T-cell (primary cell): Measurements from ENCODE around the gene TMA7B. TPM values are rescaled to one million over a fixed set of nuclear protein-coding genes. Genes with fewer than 3 reads are reported as not detected.

ENCODE experiments used
- ATAC-seq, 4 experiments: fragments of 200-7000 bp in 3 of 4; fragments of 150-1000 bp in 1 of 4; cut with Tn5 transposase; replicated peaks in 1 of 4; 1 replicate in 3 of 4; 2 replicates in 1 of 4; pipeline ENCODE4 v1.10.0; 2021; ENCODE audit warnings: moderate library complexity in 3 of 4, mild to moderate bottlenecking in 2 of 4, moderate number of reproducible peaks in 1 of 4
- CTCF ChIA-PET, 2 donors: fragments of 300-600 bp; sonication (Branson Sonifier 250); formaldehyde crosslinking; loops; one replicate each; lab custom pipeline; 2022; ENCODE audit warnings: antibody characterized with exemption in 2 of 2; lab: Charles Lee
- POLR2A ChIA-PET, 2 donors: fragments of 300-600 bp; sonication (Branson Sonifier 250); formaldehyde crosslinking; loops; one replicate each; lab custom pipeline; 2022; ENCODE audit warnings: antibody characterized with exemption in 2 of 2; lab: Charles Lee
- DNase-seq, 35 experiments: peaks; one replicate each; pipeline versions ENCODE4 v3.0.0 to v3.0.0-alpha.2; 2013 to 2023
- H3K27ac ChIP-seq: one replicate; pipeline ENCODE4 v1.5.1; 2013; ENCODE audit warnings: low read length
- H3K27me3 ChIP-seq, 2 experiments: replicated peaks in 1 of 2; 1 replicate in 1 of 2; 2 replicates in 1 of 2; pipeline versions ENCODE4 v1.6.1 to v1.7.0; 2013; ENCODE audit warnings: low read length in 1 of 2, mixed read lengths in 1 of 2; ENCODE audit not compliant: control insufficient read depth in 2 of 2, insufficient read depth in 2 of 2; ENCODE audit errors: extremely low read depth in 1 of 2
- H3K36me3 ChIP-seq, 2 donors: 1 replicate in 1 of 2; 2 replicates in 1 of 2; pipeline versions ENCODE4 v1.6.1 to v1.7.0; 2013; ENCODE audit warnings: low read length in 1 of 2; ENCODE audit not compliant: control insufficient read depth in 2 of 2, insufficient read depth in 1 of 2; ENCODE audit errors: extremely low read depth in 1 of 2
- H3K4me1 ChIP-seq, 2 experiments: 1 replicate in 1 of 2; 2 replicates in 1 of 2; pipeline versions ENCODE4 v1.6.1 to v1.7.0; 2013; ENCODE audit warnings: low read length in 2 of 2, mixed read lengths in 1 of 2; ENCODE audit not compliant: insufficient read depth in 2 of 2, control insufficient read depth in 1 of 2; ENCODE audit errors: extremely low read depth in 1 of 2
- H3K4me3 ChIP-seq, 2 donors: 1 replicate in 1 of 2; 2 replicates in 1 of 2; pipeline versions ENCODE4 v1.5.1 to v1.7.0; 2013; ENCODE audit warnings: mild to moderate bottlenecking in 2 of 2, low read length in 1 of 2, moderate library complexity in 1 of 2; ENCODE audit not compliant: control insufficient read depth in 1 of 2; ENCODE audit errors: extremely low read depth in 1 of 2
- H3K9me3 ChIP-seq: 2 replicates; pipeline ENCODE4 v1.7.0; 2013
- H3K27ac Mint-ChIP-seq, 2 donors: one replicate each; pipeline ENCODE4 v1.8.0; 2020 to 2021; ENCODE audit warnings: mild to moderate bottlenecking in 2 of 2, mixed read lengths in 2 of 2
- H3K27me3 Mint-ChIP-seq, 2 donors: one replicate each; pipeline ENCODE4 v1.8.0; 2021 to 2022; ENCODE audit warnings: mixed read lengths in 2 of 2
- H3K36me3 Mint-ChIP-seq: one replicate; pipeline ENCODE4 v1.8.0; 2021; ENCODE audit warnings: mixed read lengths
- H3K4me1 Mint-ChIP-seq, 3 donors: one replicate each; pipeline ENCODE4 v1.8.0; 2020 to 2022; ENCODE audit warnings: mixed read lengths in 3 of 3, mild to moderate bottlenecking in 1 of 3
- H3K4me3 Mint-ChIP-seq, 3 donors: one replicate each; pipeline ENCODE4 v1.8.0; 2020 to 2022; ENCODE audit warnings: mild to moderate bottlenecking in 3 of 3, mixed read lengths in 3 of 3, moderate library complexity in 3 of 3
- H3K9me3 Mint-ChIP-seq, 3 donors: one replicate each; pipeline ENCODE4 v1.8.0; 2020 to 2022; ENCODE audit warnings: mixed read lengths in 3 of 3
- WGBS: methylation state at CpG from one replicate; pipeline ENCODE4 v1.1.5; 2013; ENCODE audit warnings: missing lambda C conversion rate; ENCODE audit not compliant: insufficient coverage; 5-methylcytosine and 5-hydroxymethylcytosine counted together
- total RNA-seq, 35 experiments: library from RNA in 6 of 35; stranded (reverse) in 6 of 35; fragments of 120-200 nt in 1 of 35; gene quantifications; one replicate each; pipeline versions ENCODE4 v1.2.1 to v1.2.4 and lab custom pipeline; 2013 to 2026

Gene TMA7B
- total RNA-seq, 5 donors from 2014 or later (not counting 1 experiment from before 2014, with no cell fraction given) = 7.8 to 18.9 (median 9.0) TPM

DNA sequence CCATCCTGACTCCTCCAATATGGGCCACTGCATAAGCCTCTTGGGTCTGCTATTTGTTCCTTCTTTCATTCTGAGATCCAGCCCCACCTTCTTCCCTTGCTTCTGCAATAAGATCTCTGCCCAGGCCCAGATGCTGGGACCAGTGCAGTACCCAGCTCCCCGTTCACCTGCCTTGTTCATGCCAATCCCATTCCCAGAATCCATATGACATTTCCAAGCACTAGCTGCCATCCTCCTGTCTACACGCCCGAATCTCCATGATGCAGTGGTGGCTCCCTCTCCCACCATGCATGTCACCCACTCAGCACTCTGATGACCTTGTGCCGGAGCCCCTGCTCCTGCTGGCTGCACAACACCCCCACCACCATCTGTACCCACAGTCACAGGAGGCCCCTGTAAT lies 23.1 kb downstream of the TMA7B start:
- H3K9me3 ChIP-seq = no peaks in the 10 kb centered on the region
- H3K4me1 Mint-ChIP-seq = peaks cover 42 to 49% (median 43%) of the 10 kb centered on the region in 3 donors
- no peaks in the 10 kb centered on the region for H3K36me3 ChIP-seq
- no peaks in the 10 kb centered on the region for H3K27me3 ChIP-seq
- ATAC-seq (no peak), DNase-seq (no peak)
- H3K27ac Mint-ChIP-seq = peak overlapping the region in 1 of 2 donors; percentile 18
- ChIA-PET POLR2A (interaction anchor here in 1 of 2 donors (0.6 kb wide), 1 partner anchor 700 kb away, joined by 3 read pairs; no protein-coding TSS in a partner anchor), CTCF (interaction anchor here in 1 of 2 donors (0.7 kb wide), 1 partner anchor 454 kb away, joined by 3 read pairs; no protein-coding TSS in a partner anchor)
- no peak overlapping the region for H3K27ac ChIP-seq
- no peaks in the 10 kb centered on the region for H3K9me3 Mint-ChIP-seq
- H3K4me3 Mint-ChIP-seq = peak overlapping the region in 1 of 3 donors; percentile 16
- H3K36me3 Mint-ChIP-seq = no peaks in the 10 kb centered on the region
- no peaks in the 10 kb centered on the region for H3K27me3 Mint-ChIP-seq
- H3K4me3 ChIP-seq = no peak overlapping the region
- 90% methylated on average over 2 of the region's 4 CpGs for WGBS
- H3K4me1 ChIP-seq = peaks cover 18 to 23% of the 10 kb centered on the region in 2 experiments

- POLR2A ChIA-PET = interaction anchor here in 1 of 2 donors (0.6 to 1.3 kb wide), 3 partner anchors 10 to 699 kb away, joined by 3 to 6 read pairs (median 3); no protein-coding TSS in a partner anchor
- Mint-ChIP-seq H3K4me1 (peaks cover 39 to 47% (median 41%) of the 10 kb centered on the region in 3 donors), H3K27ac (peak overlapping the region in 1 of 2 donors; percentile 56), H3K9me3 (no peaks in the 10 kb centered on the region), H3K4me3 (no peak overlapping the region), H3K27me3 (peaks cover 0 to 4% of the 10 kb centered on the region in 2 donors), H3K36me3 (no peaks in the 10 kb centered on the region)
- DNase-seq (no peak), ATAC-seq (no peak)
- H3K27me3 ChIP-seq = peaks cover 0 to 6% of the 10 kb centered on the region in 2 experiments
- CTCF ChIA-PET = no interaction called here
- H3K4me3 ChIP-seq = no peak overlapping the region
- H3K36me3 ChIP-seq = no peaks in the 10 kb centered on the region
- H3K4me1 ChIP-seq = peaks cover 18 to 23% of the 10 kb centered on the region in 2 experiments
- no peaks in the 10 kb centered on the region for H3K9me3 ChIP-seq
- no peak overlapping the region for H3K27ac ChIP-seq
- 88% methylated on average over 2 of the region's 2 CpGs for WGBS
These were observed 23.8 kb downstream of the TMA7B start for GRCh38 chr22:39984006-39984405.

DNA sequence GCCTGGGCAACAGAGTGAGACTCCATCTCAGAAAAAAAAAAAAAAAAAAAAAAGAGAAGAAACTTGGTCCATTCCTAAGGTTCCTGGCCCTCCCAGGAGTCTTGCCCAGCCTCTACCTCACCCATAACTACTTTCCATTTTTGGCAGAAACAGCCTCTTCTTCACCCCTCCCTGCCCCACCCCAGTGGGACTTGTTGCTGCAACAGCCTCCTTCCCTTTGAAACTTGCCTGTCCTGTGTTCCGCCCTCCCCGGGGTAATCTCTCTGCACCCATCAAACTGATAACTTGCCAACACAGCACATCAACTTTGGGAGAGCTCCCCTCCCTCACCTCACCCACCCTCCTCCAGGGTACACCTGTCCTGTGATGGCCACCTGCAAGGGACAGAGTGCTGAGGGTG lies 24.5 kb downstream of the TMA7B start:
- no peaks in the 10 kb centered on the region for H3K9me3 Mint-ChIP-seq
- DNase-seq (no peak), ATAC-seq (no peak)
- peaks cover 0 to 9% of the 10 kb centered on the region in 2 experiments for H3K27me3 ChIP-seq
- no peak overlapping the region for H3K27ac ChIP-seq
- H3K9me3 ChIP-seq = no peaks in the 10 kb centered on the region
- H3K27me3 Mint-ChIP-seq = peaks cover 0 to 6% of the 10 kb centered on the region in 2 donors
- no peaks in the 10 kb centered on the region for H3K36me3 Mint-ChIP-seq
- H3K4me1 ChIP-seq = peaks cover 18 to 23% of the 10 kb centered on the region in 2 experiments
- ChIA-PET POLR2A (interaction anchor here in 1 of 2 donors (0.7 to 1.3 kb wide), 2 partner anchors 9 to 353 kb away, joined by 3 to 6 read pairs; no protein-coding TSS in a partner anchor), CTCF (no interaction called here)
- H3K4me1 Mint-ChIP-seq = peaks cover 32 to 40% (median 33%) of the 10 kb centered on the region in 3 donors
- no peaks in the 10 kb centered on the region for H3K36me3 ChIP-seq
- 100% methylated on average over 1 of the region's 2 CpGs for WGBS
- H3K27ac Mint-ChIP-seq = no peak overlapping the region
- H3K4me3 Mint-ChIP-seq = no peak overlapping the region
- H3K4me3 ChIP-seq = no peak overlapping the region

- Mint-ChIP-seq H3K36me3 (no peaks in the 10 kb centered on the region), H3K4me3 (peak overlapping the region in 1 of 3 donors; percentile 60), H3K9me3 (no peaks in the 10 kb centered on the region), H3K4me1 (peaks cover 24 to 32% (median 26%) of the 10 kb centered on the region in 3 donors), H3K27ac (peak overlapping the region in 1 of 2 donors; percentile 69), H3K27me3 (peaks cover 0 to 6% of the 10 kb centered on the region in 2 donors)
- no peak overlapping the region for H3K27ac ChIP-seq
- ATAC-seq (peak; percentile 56 to 82 (median 73)), DNase-seq (peak in 10 of 35 experiments; percentile 6 to 33 (median 20))
- peaks cover 14 to 18% of the 10 kb centered on the region in 2 experiments for H3K4me1 ChIP-seq
- peaks cover 0 to 14% of the 10 kb centered on the region in 2 experiments for H3K27me3 ChIP-seq
- H3K36me3 ChIP-seq = no peaks in the 10 kb centered on the region
- H3K4me3 ChIP-seq = peak overlapping the region in 1 of 2 donors; percentile 7
- ChIA-PET CTCF (no interaction called here), POLR2A (interaction anchor here in 1 of 2 donors (0.7 kb wide), 1 partner anchor 90 kb away, joined by 8 read pairs; no protein-coding TSS in a partner anchor)
- WGBS = 65% methylated on average over 7 of the region's 7 CpGs
- H3K9me3 ChIP-seq = no peaks in the 10 kb centered on the region
These were observed 25.3 kb downstream of the TMA7B start for GRCh38 chr22:39985383-39986035.

DNA sequence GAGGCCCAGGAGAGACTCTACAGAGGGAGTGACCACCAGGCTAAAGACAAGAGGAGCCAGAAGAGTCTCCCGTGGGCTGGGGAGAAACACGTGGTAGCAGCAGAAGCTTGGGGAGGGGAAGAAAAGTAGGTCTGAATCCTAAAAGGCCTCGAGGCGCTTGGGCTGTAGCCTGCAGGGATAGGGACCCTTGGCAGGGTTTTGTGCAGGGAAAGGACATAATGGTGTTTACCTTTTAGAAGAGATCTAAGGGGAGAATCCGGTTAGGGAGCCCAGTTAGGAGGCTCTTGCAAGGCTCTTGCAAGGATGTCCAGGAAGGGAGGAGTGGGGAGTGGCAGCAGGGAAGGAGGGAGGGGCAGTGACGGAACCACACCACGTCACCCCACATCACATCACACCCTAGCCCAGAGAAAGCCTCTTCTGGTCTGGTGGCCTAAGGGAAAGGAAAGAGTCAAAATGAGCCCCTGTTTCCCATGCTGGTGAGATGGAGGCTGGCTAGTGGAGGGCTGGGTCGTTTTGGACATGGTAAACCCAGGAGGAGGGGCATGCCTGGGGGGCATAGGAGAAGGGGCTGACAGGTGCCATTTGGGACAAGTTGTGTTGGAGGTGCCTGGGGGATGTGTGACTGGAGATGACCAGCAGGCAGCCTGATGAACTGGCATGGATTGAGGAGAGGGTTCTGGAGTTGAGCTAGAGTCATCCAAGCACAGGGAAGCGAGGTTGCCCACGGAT lies 28.4 kb downstream of the TMA7B start:
- Histone ChIP-seq H3K27ac (no peak overlapping the region), H3K27me3 (peaks cover 0 to 14% of the 10 kb centered on the region in 2 experiments), H3K4me3 (no peak overlapping the region), H3K36me3 (no peaks in the 10 kb centered on the region), H3K4me1 (peaks cover 7 to 12% of the 10 kb centered on the region in 2 experiments), H3K9me3 (no peaks in the 10 kb centered on the region)
- WGBS = 80% methylated on average over 6 of the region's 10 CpGs
- CTCF ChIA-PET = no interaction called here
- no peak overlapping the region for H3K27ac Mint-ChIP-seq
- peaks cover 16 to 22% (median 19%) of the 10 kb centered on the region in 3 donors for H3K4me1 Mint-ChIP-seq
- POLR2A ChIA-PET = no interaction called here
- H3K27me3 Mint-ChIP-seq = peaks cover 6 to 12% of the 10 kb centered on the region in 2 donors
- H3K4me3 Mint-ChIP-seq = no peak overlapping the region
- H3K9me3 Mint-ChIP-seq = no peaks in the 10 kb centered on the region
- no peaks in the 10 kb centered on the region for H3K36me3 Mint-ChIP-seq
- no peak for DNase-seq
- ATAC-seq = no peak

GRCh38 chr22:39989633-39990032 lies 29.4 kb downstream of the TMA7B start:
- Histone ChIP-seq H3K27ac (no peak overlapping the region), H3K9me3 (no peaks in the 10 kb centered on the region), H3K36me3 (no peaks in the 10 kb centered on the region), H3K4me3 (no peak overlapping the region), H3K27me3 (peaks cover 0 to 21% of the 10 kb centered on the region in 2 experiments), H3K4me1 (peaks cover 7 to 18% of the 10 kb centered on the region in 2 experiments)
- WGBS = 88% methylated on average over 5 of the region's 7 CpGs
- Mint-ChIP-seq H3K4me3 (no peak overlapping the region), H3K9me3 (no peaks in the 10 kb centered on the region), H3K27me3 (peaks cover 6 to 19% of the 10 kb centered on the region in 2 donors), H3K4me1 (peaks cover 19 to 23% (median 21%) of the 10 kb centered on the region in 3 donors), H3K36me3 (no peaks in the 10 kb centered on the region), H3K27ac (no peak overlapping the region)
- ChIA-PET CTCF (no interaction called here), POLR2A (no interaction called here)
- ATAC-seq (no peak), DNase-seq (no peak)
